HG02642 (cell line): Measurements from ENCODE around the gene CHST9.
"Not testable (repeated sequence)": the region's sequence is repeated elsewhere in the genome, so short reads cannot be mapped to it uniquely, and the experiment has no call there.

Experiments used
- ATAC-seq: cut with Tn5 transposase; IDR thresholded peaks from one replicate; pipeline ENCODE4 v1.9.1; 2021; ENCODE audit warnings: mild to moderate bottlenecking; ENCODE audit not compliant: unreplicated experiment, poor library complexity

Gene CHST9

GRCh38 chr18:27175245-27175644 is 9.9 kb downstream of the CHST9 start:
- ATAC-seq: no peak

GRCh38 chr18:27171993-27172392 is 13.1 kb downstream of the CHST9 start:
- no peak for ATAC-seq

GRCh38 chr18:27165412-27165811 is 19.7 kb downstream of the CHST9 start:
- no peak for ATAC-seq

GRCh38 chr18:27164905-27165304 is 20.2 kb downstream of the CHST9 start:
- ATAC-seq: no peak

- ATAC-seq: not testable (repeated sequence)
These were observed 21.9 kb downstream of the CHST9 start for GRCh38 chr18:27163197-27163716.

- not testable (repeated sequence) for ATAC-seq
These were observed 35.9 kb downstream of the CHST9 start for GRCh38 chr18:27149240-27149639.

- no peak for ATAC-seq
These were observed 40.4 kb downstream of the CHST9 start for GRCh38 chr18:27144672-27145071.

- ATAC-seq: no peak
These were observed 41.4 kb downstream of the CHST9 start for GRCh38 chr18:27143580-27144287.

GRCh38 chr18:27142891-27143290 is 42.2 kb downstream of the CHST9 start:
- ATAC-seq: no peak

- ATAC-seq: no peak
These were observed 43.2 kb downstream of the CHST9 start for GRCh38 chr18:27141876-27142275.

GRCh38 chr18:27138079-27138478 is 47.0 kb downstream of the CHST9 start:
- no peak for ATAC-seq

- no peak for ATAC-seq
These were observed 48.9 kb downstream of the CHST9 start for GRCh38 chr18:27136208-27136535.

- ATAC-seq: no peak
These were observed 49.5 kb downstream of the CHST9 start for GRCh38 chr18:27135504-27136207.

- ATAC-seq: no peak
These were observed 55.0 kb downstream of the CHST9 start for GRCh38 chr18:27130065-27130630.

- ATAC-seq: no peak
These were observed 60.9 kb downstream of the CHST9 start for GRCh38 chr18:27124196-27124595.

- no peak for ATAC-seq
These were observed 64.0 kb downstream of the CHST9 start for GRCh38 chr18:27121108-27121507.

GRCh38 chr18:27120246-27120645 is 64.9 kb downstream of the CHST9 start:
- ATAC-seq: no peak

- no peak for ATAC-seq
These were observed 66.1 kb downstream of the CHST9 start for GRCh38 chr18:27118973-27119372.

- ATAC-seq: no peak
These were observed 70.3 kb downstream of the CHST9 start for GRCh38 chr18:27114842-27115241.

- ATAC-seq: no peak
These were observed 71.8 kb downstream of the CHST9 start for GRCh38 chr18:27113358-27113757.

GRCh38 chr18:27110319-27110718 is 74.8 kb downstream of the CHST9 start:
- no peak for ATAC-seq
